K562 (cell line): ENCODE data around the gene CFAP221. TPM values are rescaled to one million over a fixed set of nuclear protein-coding genes. Genes with fewer than 3 reads are reported as not detected.

ENCODE experiments used
- ATAC-seq: fragments of 200-7000 bp; cut with Tn5 transposase; 3 replicates; pipeline ENCODE4 v1.9.1; 2020; ENCODE audit warnings: moderate library complexity
- BruUV-seq: library from RNA; stranded (reverse); fragments of 400-500 nt; replicated peaks from 2 replicates; lab custom pipeline; 2021; lab: Mats Ljungman, UMichigan
- CTCF ChIA-PET: fragments of 300-600 bp; formaldehyde crosslinking; extraction: SDS; loops from one replicate; lab custom pipeline; 2021; ENCODE audit warnings: low intra/inter-chr PET ratio; lab: Yijun Ruan, JAX
- POLR2A ChIA-PET: fragments of 300-600, 350-650 bp; sonication (Branson Sonifier 250); formaldehyde crosslinking; extraction: SDS; loops from one replicate; lab custom pipeline; 2021; ENCODE audit warnings: antibody characterized with exemption, inconsistent platforms; lab: Yijun Ruan, JAX
- DNase-seq, 4 experiments: peaks; one replicate each; pipeline versions ENCODE4 v3.0.0 to v3.0.0-alpha.2; 2011 to 2018; ENCODE audit warnings: low spot score in 3 of 4, mixed read lengths in 3 of 4; ENCODE audit errors: extremely low read depth in 1 of 4
- FAIRE-seq: peaks from 2 replicates; lab custom pipeline; 2011; peaks lifted over from hg19 to GRCh38; lab: Jason Lieb, UNC
- H2AFZ ChIP-seq: 2 replicates; pipeline ENCODE4 v1.6.0; 2011; ENCODE audit warnings: low read depth, low read length, control low read depth, inconsistent platforms
- H3K27ac ChIP-seq: fragments of 200-600 bp; 3 replicates; pipeline ENCODE4 v1.8.0; 2011; ENCODE audit warnings: low read depth, mild to moderate bottlenecking, control low read depth, inconsistent platforms, low read length, moderate library complexity, mixed read lengths; ENCODE audit errors: extremely low read depth
- H3K27me3 ChIP-seq, 2 experiments: fragments of 300-600 bp in 1 of 2; 2 replicates in 1 of 2; 3 replicates in 1 of 2; pipeline versions ENCODE4 v1.6.0 to v1.8.0; 2011; ENCODE audit warnings: inconsistent platforms in 2 of 2, low read length in 2 of 2, mild to moderate bottlenecking in 1 of 2, mixed read lengths in 1 of 2, moderate library complexity in 1 of 2; ENCODE audit not compliant: control insufficient read depth in 2 of 2, insufficient read depth in 2 of 2
- H3K36me3 ChIP-seq: fragments of 300-600 bp; 3 replicates; pipeline ENCODE4 v1.8.0; 2011; ENCODE audit warnings: mild to moderate bottlenecking, low read length, inconsistent platforms; ENCODE audit not compliant: control insufficient read depth, insufficient read depth
- H3K4me1 ChIP-seq, 2 experiments: fragments of 200-600 bp in 1 of 2; replicated peaks in 1 of 2; 2 replicates in 1 of 2; 3 replicates in 1 of 2; pipeline versions ENCODE4 v1.5.1 to v1.8.0; 2011; ENCODE audit warnings: inconsistent platforms in 2 of 2, low read length in 2 of 2, mild to moderate bottlenecking in 1 of 2, mixed read lengths in 1 of 2, moderate library complexity in 1 of 2; ENCODE audit not compliant: control insufficient read depth in 2 of 2, insufficient read depth in 2 of 2
- H3K4me2 ChIP-seq: 2 replicates; pipeline ENCODE4 v1.6.1; 2011; ENCODE audit warnings: low read length, control low read depth, inconsistent platforms, mixed read lengths; ENCODE audit not compliant: insufficient read depth
- H3K4me3 ChIP-seq: fragments of 200-600 bp; sonication (generic), shearing (Covaris generic); 2 replicates; pipeline ENCODE4 v1.5.1; 2016; ENCODE audit warnings: control low read depth, inconsistent platforms
- H3K79me2 ChIP-seq: fragments of 200-600 bp; 3 replicates; pipeline ENCODE4 v1.8.0; 2011; ENCODE audit warnings: low read length, inconsistent platforms; ENCODE audit not compliant: control insufficient read depth, insufficient read depth
- H3K9ac ChIP-seq, 2 experiments: 2 replicates each; pipeline versions ENCODE4 v1.6.0 to v1.6.1; 2011; ENCODE audit warnings: low read depth in 2 of 2, low read length in 2 of 2, control low read depth in 1 of 2, inconsistent platforms in 1 of 2, mild to moderate bottlenecking in 1 of 2, mixed read lengths in 1 of 2; ENCODE audit not compliant: insufficient read depth in 1 of 2
- H3K9me1 ChIP-seq: one replicate; pipeline ENCODE4 v1.6.0; 2011; ENCODE audit warnings: inconsistent platforms, mild to moderate bottlenecking, low read length, moderate library complexity; ENCODE audit not compliant: control insufficient read depth, insufficient read depth
- H3K9me3 ChIP-seq: replicated peaks from 2 replicates; pipeline ENCODE4 v1.5.1; 2011; ENCODE audit warnings: low read depth, low read length, inconsistent platforms; ENCODE audit not compliant: control insufficient read depth, insufficient read depth
- H4K20me1 ChIP-seq: replicated peaks from 2 replicates; pipeline ENCODE4 v1.6.1; 2011; ENCODE audit warnings: low read length, inconsistent platforms, mixed read lengths; ENCODE audit not compliant: control insufficient read depth, insufficient read depth
- CBX2 ChIP-seq: fragments of 200-600 bp; sonication (generic); IDR thresholded peaks from one replicate; pipeline ENCODE4 v1.6.1; 2012; ENCODE audit warnings: mild to moderate bottlenecking, low read length, inconsistent platforms; ENCODE audit not compliant: insufficient read depth, poor library complexity, severe bottlenecking
- FOXM1 ChIP-seq, 2 experiments: fragments of 450-650 bp in 1 of 2; sonication (generic) in 1 of 2; formaldehyde crosslinking in 1 of 2; IDR thresholded peaks; 2 replicates each; pipeline versions ENCODE4 v1.6.1 to v1.9.0; 2017 to 2022; ENCODE audit warnings: low read depth in 2 of 2, mild to moderate bottlenecking in 2 of 2, missing genetic modification reagents in 1 of 2, moderate library complexity in 1 of 2
- HDAC2 ChIP-seq: fragments of 450-650 bp; IDR thresholded peaks from 2 replicates; pipeline ENCODE4 v1.6.1; 2016; ENCODE audit warnings: mild to moderate bottlenecking
- HNRNPK ChIP-seq: fragments of 200-400 bp; formaldehyde crosslinking; IDR thresholded peaks from one replicate; pipeline ENCODE4 v1.6.1; 2018; ENCODE audit warnings: mild to moderate bottlenecking, low read depth, low read length; ENCODE audit not compliant: poor library complexity, severe bottlenecking
- PREB ChIP-seq: sonication (generic); formaldehyde crosslinking; IDR thresholded peaks from 2 replicates; pipeline ENCODE4 v1.8.1; 2023; ENCODE audit warnings: mild to moderate bottlenecking, missing genetic modification reagents
- RERE ChIP-seq: sonication (generic); formaldehyde crosslinking; IDR thresholded peaks from 2 replicates; pipeline ENCODE4 v1.8.0; 2023; ENCODE audit warnings: missing genetic modification reagents, mild to moderate bottlenecking, borderline replicate concordance
- SRSF9 ChIP-seq: fragments of 200-400 bp; formaldehyde crosslinking; IDR thresholded peaks from 2 replicates; pipeline ENCODE4 v1.6.1; 2017; ENCODE audit warnings: low read depth, low read length, borderline replicate concordance
- ZNF184 ChIP-seq: sonication (generic); formaldehyde crosslinking; IDR thresholded peaks from 2 replicates; pipeline ENCODE4 v1.5.0; 2020; ENCODE audit warnings: missing genetic modification reagents
- WGBS: fragments of 100-300 bp; shearing (Covaris generic); methylation state at CpG from one replicate; pipeline ENCODE4 v1.1.6; 2016; ENCODE audit warnings: low coverage, mixed read lengths; ENCODE audit not compliant: insufficient coverage; ENCODE audit errors: missing lambda C conversion rate; 5-methylcytosine and 5-hydroxymethylcytosine counted together
- in situ Hi-C: fragments of 300-500 bp; cut with MboI; formaldehyde crosslinking; loops from 4 replicates; pipeline ENCODE4 v1.15.0; 2018; ENCODE audit warnings: inconsistent platforms, mixed read lengths
- intact Hi-C: fragments of 100-400 bp; cut with micrococcal nuclease; formaldehyde crosslinking; loops from 2 replicates; pipeline ENCODE4 v1.14.2; 2022
- polyA plus RNA-seq, 8 experiments: library from polyadenylated mRNA; depleted of rRNA in 4 of 8; stranded (reverse) in 5 of 8; unstranded in 3 of 8; fragments of >200 nt; fragmentation: Nextera tagmentation in 2 of 8; fragmentation: Illumina TruSeq in 1 of 8; extraction: Ambion mirVana in 2 of 8; extraction: Trizol in 1 of 8; gene quantifications; 2 replicates each; pipeline versions ENCODE4 v1.2.1 to v1.2.3, GENCODE V29; 2011 to 2014; ENCODE audit warnings: inconsistent platforms in 1 of 8, missing spikeins in 1 of 8
- total RNA-seq, 7 experiments: library from RNA; depleted of rRNA in 6 of 7; stranded (reverse); fragments of >200 nt in 6 of 7; fragmentation: Illumina TruSeq in 2 of 7; extraction: Trizol in 2 of 7; gene quantifications; 2 replicates each; pipeline versions ENCODE4 v1.2.1 to v1.2.3, GENCODE V29; 2011 to 2021; ENCODE audit warnings: low replicate concordance in 1 of 7
- TF ChIP-seq, protein P1 (sequence below), 2 experiments: IDR thresholded peaks in 1 of 2; conservative IDR thresholded peaks in 1 of 2; 2 replicates each; pipeline ENCODE4 v1.6.1; 2016; ENCODE audit warnings: low read depth in 2 of 2, mild to moderate bottlenecking in 1 of 2, missing compliant biosample characterization in 1 of 2, missing genetic modification characterization in 1 of 2, moderate library complexity in 1 of 2
- TF ChIP-seq, protein P2 (sequence below): fragments of 250-450 bp; sonication (Bioruptor Pico); IDR thresholded peaks from 2 replicates; pipeline ENCODE4 v1.8.0; 2022; ENCODE audit warnings: moderate library complexity, mild to moderate bottlenecking, inconsistent platforms

The CFAP221 gene
- total and polyA plus RNA-seq, 9 of the 15 experiments (the other 6 are each of a cell fraction or from before 2014, with no cell fraction given): 0.09 to 1.4 (median 0.65) TPM

DNA sequence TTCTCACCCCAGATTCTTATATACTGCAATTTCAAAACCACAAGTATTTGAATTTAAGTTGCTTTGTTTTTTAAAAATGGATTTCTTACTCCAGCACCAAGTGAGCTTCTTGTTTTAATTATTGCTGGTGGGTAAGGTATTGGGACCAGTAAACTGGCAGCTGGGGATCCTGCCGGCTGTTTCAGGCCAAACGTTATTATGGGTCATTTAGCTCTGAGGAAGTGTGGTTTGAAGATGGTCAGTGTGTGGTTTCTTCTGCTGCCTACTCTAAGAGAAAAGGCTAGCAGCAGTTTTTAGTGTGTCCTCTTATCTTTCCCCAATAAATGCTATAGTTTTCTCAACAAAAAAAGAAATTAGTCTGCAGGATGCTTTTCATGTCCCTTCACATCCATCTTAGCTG, 30.6 kb downstream of the CFAP221 start:
- H3K9me1 ChIP-seq: no peaks in the 10 kb centered on the region
- TF ChIP-seq, protein P1, sequence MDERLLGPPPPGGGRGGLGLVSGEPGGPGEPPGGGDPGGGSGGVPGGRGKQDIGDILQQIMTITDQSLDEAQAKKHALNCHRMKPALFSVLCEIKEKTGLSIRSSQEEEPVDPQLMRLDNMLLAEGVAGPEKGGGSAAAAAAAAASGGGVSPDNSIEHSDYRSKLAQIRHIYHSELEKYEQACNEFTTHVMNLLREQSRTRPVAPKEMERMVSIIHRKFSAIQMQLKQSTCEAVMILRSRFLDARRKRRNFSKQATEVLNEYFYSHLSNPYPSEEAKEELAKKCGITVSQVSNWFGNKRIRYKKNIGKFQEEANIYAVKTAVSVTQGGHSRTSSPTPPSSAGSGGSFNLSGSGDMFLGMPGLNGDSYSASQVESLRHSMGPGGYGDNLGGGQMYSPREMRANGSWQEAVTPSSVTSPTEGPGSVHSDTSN (CRISPR knock-in tag; IDR thresholded peaks at IDR 0.05; ENCODE audit: low read depth): no peak
- TF ChIP-seq, protein P1 (tag; conservative IDR thresholded peaks at IDR 0.05; ENCODE audit: low read depth): no peak
- no peak for TF ChIP-seq CBX2
- TF ChIP-seq PREB (CRISPR knock-in tag): no peak
- no peak for TF ChIP-seq RERE
- no peak for TF ChIP-seq HNRNPK
- no peak for TF ChIP-seq FOXM1 (IDR thresholded peaks at IDR 0.05; ENCODE audit: low read depth)
- no peak for TF ChIP-seq FOXM1 (CRISPR knock-in tag; IDR thresholded peaks at IDR 0.05; ENCODE audit: low read depth)
- no peak for TF ChIP-seq ZNF184 (CRISPR knock-in tag)
- TF ChIP-seq SRSF9: no peak
- TF ChIP-seq HDAC2: no peak
- TF ChIP-seq, protein P2, sequence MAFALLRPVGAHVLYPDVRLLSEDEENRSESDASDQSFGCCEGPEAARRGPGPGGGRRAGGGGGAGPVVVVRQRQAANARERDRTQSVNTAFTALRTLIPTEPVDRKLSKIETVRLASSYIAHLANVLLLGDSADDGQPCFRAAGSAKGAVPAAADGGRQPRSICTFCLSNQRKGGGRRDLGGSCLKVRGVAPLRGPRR (CRISPR knock-in tag): no peak
- no peaks in the 10 kb centered on the region for H4K20me1 ChIP-seq
- 8% methylated on average over 2 of the region's 2 CpGs for WGBS
- H3K79me2 ChIP-seq: no peaks in the 10 kb centered on the region
- ATAC-seq: no peak
- no peak overlapping the region for H2AFZ ChIP-seq
- ChIA-PET CTCF (no interaction called here), POLR2A (no interaction called here)
- no peaks in the 10 kb centered on the region; a peak in 1 of 5 replicates for H3K4me1 ChIP-seq
- no peak overlapping the region for H3K4me3 ChIP-seq
- no peak for FAIRE-seq
- no peak overlapping the region for H3K9ac ChIP-seq
- BruUV-seq: no TSS peak
- H3K27ac ChIP-seq: no peak overlapping the region
- in situ Hi-C loops: no loop called here
- H3K27me3 ChIP-seq: peaks cover 0 to 3% of the 10 kb centered on the region in 2 experiments; a peak in 1 of 5 replicates
- intact Hi-C loops: no loop called here
- no peaks in the 10 kb centered on the region for H3K9me3 ChIP-seq
- no peak for DNase-seq
- H3K4me2 ChIP-seq: no peak overlapping the region
- H3K36me3 ChIP-seq: no peaks in the 10 kb centered on the region
